Measurements from ENCODE around the gene CNOT1.

Gene CNOT1

GRCh38 chr16:58515871-58516767 is 113.5 kb downstream of the CNOT1 start:
- DNase-seq = no peak

GRCh38 chr16:58515125-58515870 is 114.3 kb downstream of the CNOT1 start, which contains the start of gene SETD6:
TSS of gene SETD6 (plus strand) at chr16:58515517. CDS start at chr16:58515538, 21 bp downstream.
- peak; percentile 72 for DNase-seq

- DNase-seq = no peak
Measured at GRCh38 chr16:58513874-58514273, 115.8 kb downstream of the CNOT1 start.

GRCh38 chr16:58511933-58512815 is 117.5 kb downstream of the CNOT1 start:
- DNase-seq = peak; percentile 21

GRCh38 chr16:58510776-58511628 is 118.6 kb downstream of the CNOT1 start:
- DNase-seq = no peak

GRCh38 chr16:58510097-58510775 is 119.4 kb downstream of the CNOT1 start:
- no peak for DNase-seq

- DNase-seq = no peak
Measured at GRCh38 chr16:58509256-58510096, 120.2 kb downstream of the CNOT1 start.

GRCh38 chr16:58508671-58509251 is 120.9 kb downstream of the CNOT1 start:
- no peak for DNase-seq

- no peak for DNase-seq
Measured at GRCh38 chr16:58507963-58508670, 121.5 kb downstream of the CNOT1 start.

- DNase-seq = no peak
Measured at GRCh38 chr16:58507195-58507962, 122.2 kb downstream of the CNOT1 start.

GRCh38 chr16:58506241-58507194 is 123.1 kb downstream of the CNOT1 start:
- DNase-seq = no peak

- DNase-seq = no peak
Measured at GRCh38 chr16:58503863-58504688, 125.5 kb downstream of the CNOT1 start.

GRCh38 chr16:58503166-58503862 is 126.3 kb downstream of the CNOT1 start:
- no peak for DNase-seq

GRCh38 chr16:58502217-58502921 is 127.3 kb downstream of the CNOT1 start:
- no peak for DNase-seq

Measured in KG1 (cell line).